ENCODE measurements around the gene TCF15.
A peak's percentile ranks its signal among the peaks of the same experiment; 100 is the strongest.

Gene TCF15

GRCh38 chr20:610130-611046, at the start of gene TCF15:
Gene TCF15, minus strand, starts transcription at chr20:610309. Its CDS starts 72 bp downstream, at chr20:610237.
- DNase-seq (ENCODE audit: low spot score), result peak; percentile 40

- no peak for DNase-seq (ENCODE audit: low spot score)
These were observed 48.7 kb upstream of the TCF15 start for GRCh38 chr20:658731-659291.

- no peak for DNase-seq (ENCODE audit: low spot score)
These were observed 48.1 kb upstream of the TCF15 start for GRCh38 chr20:658202-658601.

- DNase-seq (ENCODE audit: low spot score), result no peak
These were observed 45.9 kb upstream of the TCF15 start for GRCh38 chr20:655726-656624.

GRCh38 chr20:654417-654750, 44.3 kb upstream of the TCF15 start:
- DNase-seq (ENCODE audit: low spot score), result no peak

- DNase-seq (ENCODE audit: low spot score), result no peak
These were observed 43.7 kb upstream of the TCF15 start for GRCh38 chr20:653590-654416.

- peak; percentile 78 for DNase-seq (ENCODE audit: low spot score)
These were observed 43.0 kb upstream of the TCF15 start, which contains the start of gene SRXN1 for GRCh38 chr20:653110-653589. Gene SRXN1, minus strand, starts transcription at chr20:653200. Its CDS starts 15 bp downstream, at chr20:653185.

- no peak for DNase-seq (ENCODE audit: low spot score)
These were observed 42.6 kb upstream of the TCF15 start for GRCh38 chr20:652615-653109.

GRCh38 chr20:651713-652614, 41.9 kb upstream of the TCF15 start:
- DNase-seq (ENCODE audit: low spot score), result no peak

- DNase-seq (ENCODE audit: low spot score), result no peak
These were observed 40.8 kb upstream of the TCF15 start for GRCh38 chr20:650954-651353.

GRCh38 chr20:650281-650680, 40.2 kb upstream of the TCF15 start:
- DNase-seq (ENCODE audit: low spot score), result no peak

GRCh38 chr20:647479-648019, 37.4 kb upstream of the TCF15 start:
- no peak for DNase-seq (ENCODE audit: low spot score)

GRCh38 chr20:646868-647233, 36.7 kb upstream of the TCF15 start:
- DNase-seq (ENCODE audit: low spot score), result no peak

- DNase-seq (ENCODE audit: low spot score), result no peak
These were observed 36.2 kb upstream of the TCF15 start for GRCh38 chr20:646107-646867.

GRCh38 chr20:645318-646106, 35.4 kb upstream of the TCF15 start:
- peak; percentile 85 for DNase-seq (ENCODE audit: low spot score)

GRCh38 chr20:644692-645317, 34.7 kb upstream of the TCF15 start:
- DNase-seq (ENCODE audit: low spot score), result no peak

- DNase-seq (ENCODE audit: low spot score), result no peak
These were observed 32.5 kb upstream of the TCF15 start for GRCh38 chr20:642398-643174.

All from COLO829 (cell line).